Lower lobe of right lung (tissue), 2 donors: Measurements from ENCODE around the gene KYNU. TPM values are rescaled to one million over a fixed set of nuclear protein-coding genes. Genes with fewer than 3 reads are reported as not detected.
"Not testable (repeated sequence)": the region's sequence is repeated elsewhere in the genome, so short reads cannot be mapped to it uniquely, and the experiment has no call there.

Experiments used
- ATAC-seq, 2 donors: fragments of 200-7000 bp; cut with Tn5 transposase; one replicate each; pipeline ENCODE4 v1.9.1; 2020 to 2022; ENCODE audit warnings: mild to moderate bottlenecking in 2 of 2, moderate library complexity in 2 of 2
- DNase-seq: peaks from one replicate; pipeline ENCODE4 v3.0.0-alpha.2; 2020
- H3K27ac ChIP-seq: fragments of 200-600 bp; one replicate; pipeline ENCODE4 v1.8.0; 2022
- H3K27me3 ChIP-seq: fragments of 200-600 bp; one replicate; pipeline ENCODE4 v1.8.0; 2022; ENCODE audit warnings: low read depth
- H3K36me3 ChIP-seq: fragments of 200-600 bp; one replicate; pipeline ENCODE4 v1.8.0; 2022; ENCODE audit warnings: mild to moderate bottlenecking
- H3K4me1 ChIP-seq: fragments of 200-600 bp; one replicate; pipeline ENCODE4 v1.8.0; 2022
- H3K4me3 ChIP-seq: fragments of 200-600 bp; one replicate; pipeline ENCODE4 v1.8.0; 2022; ENCODE audit warnings: mild to moderate bottlenecking
- H3K9me3 ChIP-seq: fragments of 200-600 bp; one replicate; pipeline ENCODE4 v1.8.0; 2022
- intact Hi-C: fragments of 100-400 bp; cut with DNase I; formaldehyde crosslinking; loops from one replicate; pipeline ENCODE4 v1.11.0; 2022
- total RNA-seq: library from RNA; stranded (reverse); fragmentation: NEBNext Ultra II Directional; extraction: Animal tissue kit (Norgen Biotek cat#: 25700); gene quantifications from one replicate; pipeline ENCODE4 v1.2.1, GENCODE V29; 2021
- TF ChIP-seq, protein P1 (sequence below): fragments of 200-600 bp; IDR thresholded peaks from one replicate; pipeline ENCODE4 v1.8.0; 2022; ENCODE audit warnings: antibody characterized with exemption, mild to moderate bottlenecking
- donor health status: DM: no; HTN: yes; CAD: no; lungs with severe emphysema.

Gene KYNU
- total RNA-seq, 1 donor from 2014 or later, result 30.6 TPM

- Histone ChIP-seq H3K4me1 (no peaks in the 10 kb centered on the region), H3K27me3 (no peaks in the 10 kb centered on the region), H3K36me3 (no peaks in the 10 kb centered on the region), H3K4me3 (no peak overlapping the region), H3K27ac (no peak overlapping the region), H3K9me3 (no peaks in the 10 kb centered on the region)
- ATAC-seq, result no peak
- TF ChIP-seq, protein P1, sequence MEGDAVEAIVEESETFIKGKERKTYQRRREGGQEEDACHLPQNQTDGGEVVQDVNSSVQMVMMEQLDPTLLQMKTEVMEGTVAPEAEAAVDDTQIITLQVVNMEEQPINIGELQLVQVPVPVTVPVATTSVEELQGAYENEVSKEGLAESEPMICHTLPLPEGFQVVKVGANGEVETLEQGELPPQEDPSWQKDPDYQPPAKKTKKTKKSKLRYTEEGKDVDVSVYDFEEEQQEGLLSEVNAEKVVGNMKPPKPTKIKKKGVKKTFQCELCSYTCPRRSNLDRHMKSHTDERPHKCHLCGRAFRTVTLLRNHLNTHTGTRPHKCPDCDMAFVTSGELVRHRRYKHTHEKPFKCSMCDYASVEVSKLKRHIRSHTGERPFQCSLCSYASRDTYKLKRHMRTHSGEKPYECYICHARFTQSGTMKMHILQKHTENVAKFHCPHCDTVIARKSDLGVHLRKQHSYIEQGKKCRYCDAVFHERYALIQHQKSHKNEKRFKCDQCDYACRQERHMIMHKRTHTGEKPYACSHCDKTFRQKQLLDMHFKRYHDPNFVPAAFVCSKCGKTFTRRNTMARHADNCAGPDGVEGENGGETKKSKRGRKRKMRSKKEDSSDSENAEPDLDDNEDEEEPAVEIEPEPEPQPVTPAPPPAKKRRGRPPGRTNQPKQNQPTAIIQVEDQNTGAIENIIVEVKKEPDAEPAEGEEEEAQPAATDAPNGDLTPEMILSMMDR, result no peak
- DNase-seq, result no peak
- intact Hi-C loops, result no loop called here
These were observed 4.2 kb downstream of the KYNU start for GRCh38 chr2:142881619-142882018.

DNA sequence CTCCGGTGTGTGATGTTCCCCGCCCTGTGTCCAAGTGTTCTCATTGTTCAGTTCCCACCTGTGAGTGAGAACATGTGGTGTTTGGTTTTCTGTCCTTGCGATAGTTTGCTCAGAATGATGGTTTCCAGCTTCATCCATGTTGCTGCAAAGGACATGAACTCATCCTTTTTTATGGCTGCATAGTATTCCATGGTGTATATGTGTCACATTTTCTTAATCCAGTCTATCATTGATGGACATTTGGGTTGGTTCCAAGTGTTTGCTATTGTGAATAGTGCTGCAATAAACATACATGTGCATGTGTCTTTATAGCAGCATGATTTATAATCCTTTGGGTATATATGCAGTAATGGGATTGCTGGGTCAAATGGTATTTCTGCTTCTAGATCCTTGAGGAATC, 5.0 kb downstream of the KYNU start:
- H3K9me3 ChIP-seq, H3K4me3 ChIP-seq, intact Hi-C loops, H3K4me1 ChIP-seq, DNase-seq, H3K36me3 ChIP-seq, H3K27ac ChIP-seq, ATAC-seq, H3K27me3 ChIP-seq: not testable (repeated sequence)

- Histone ChIP-seq H3K4me1 (no peaks in the 10 kb centered on the region), H3K9me3 (no peaks in the 10 kb centered on the region), H3K4me3 (no peak overlapping the region), H3K27me3 (no peaks in the 10 kb centered on the region), H3K27ac (no peak overlapping the region), H3K36me3 (no peaks in the 10 kb centered on the region)
- DNase-seq (no peak), ATAC-seq (no peak)
- TF ChIP-seq, protein P1, result no peak
- intact Hi-C loops, result no loop called here
These were observed 6.1 kb downstream of the KYNU start for GRCh38 chr2:142883526-142883925.

- ATAC-seq, result no peak
- no peak overlapping the region for H3K27ac ChIP-seq
- TF ChIP-seq, protein P1, result no peak
- H3K27me3 ChIP-seq, result no peaks in the 10 kb centered on the region
- DNase-seq, result no peak
- H3K4me3 ChIP-seq, result no peak overlapping the region
- no peaks in the 10 kb centered on the region for H3K36me3 ChIP-seq
- intact Hi-C loops, result no loop called here
- no peaks in the 10 kb centered on the region for H3K4me1 ChIP-seq
- H3K9me3 ChIP-seq, result no peaks in the 10 kb centered on the region
These were observed 8.1 kb downstream of the KYNU start for GRCh38 chr2:142885543-142885942.

- ATAC-seq (no peak), DNase-seq (no peak)
- Histone ChIP-seq H3K27ac (no peak overlapping the region), H3K27me3 (no peaks in the 10 kb centered on the region), H3K4me1 (no peaks in the 10 kb centered on the region), H3K4me3 (no peak overlapping the region), H3K9me3 (no peaks in the 10 kb centered on the region), H3K36me3 (no peaks in the 10 kb centered on the region)
- intact Hi-C loops, result no loop called here
- TF ChIP-seq, protein P1, result no peak
These were observed 15.3 kb downstream of the KYNU start for GRCh38 chr2:142892715-142893114.

DNA sequence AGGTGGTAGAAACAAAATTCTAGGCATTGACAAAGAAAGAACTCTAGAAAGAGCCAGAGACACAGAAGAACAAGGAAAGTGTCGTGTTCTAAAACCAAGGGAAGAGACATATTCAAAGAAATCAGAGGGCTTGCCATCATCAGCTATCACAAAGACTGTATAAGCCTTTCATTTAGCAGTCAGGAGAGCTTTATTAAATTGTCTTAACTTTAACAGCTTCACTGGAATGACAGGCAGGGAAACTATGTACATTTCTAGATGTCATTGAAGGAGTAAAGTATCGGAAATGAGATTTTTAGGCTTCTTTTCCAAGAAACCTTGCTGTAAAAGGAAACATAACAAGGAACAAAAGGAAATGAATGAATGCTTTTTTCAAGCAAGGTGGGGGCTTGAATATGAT, 15.8 kb downstream of the KYNU start:
- TF ChIP-seq, protein P1, result no peak
- no peak overlapping the region for H3K27ac ChIP-seq
- ATAC-seq (no peak), DNase-seq (no peak)
- no peaks in the 10 kb centered on the region for H3K36me3 ChIP-seq
- intact Hi-C loops, result no loop called here
- H3K4me1 ChIP-seq, result no peaks in the 10 kb centered on the region
- H3K4me3 ChIP-seq, result no peak overlapping the region
- H3K9me3 ChIP-seq, result no peaks in the 10 kb centered on the region
- H3K27me3 ChIP-seq, result no peaks in the 10 kb centered on the region
